Measurements from ENCODE around the gene SH3PXD2A. TPM values are rescaled to one million over a fixed set of nuclear protein-coding genes. Genes with fewer than 3 reads are reported as not detected.

The SH3PXD2A gene
- total and polyA plus RNA-seq, 9 of the 15 experiments (the other 6 are each of a cell fraction or from before 2014, with no cell fraction given) = 0.41 to 9.3 (median 2.5) TPM

DNA sequence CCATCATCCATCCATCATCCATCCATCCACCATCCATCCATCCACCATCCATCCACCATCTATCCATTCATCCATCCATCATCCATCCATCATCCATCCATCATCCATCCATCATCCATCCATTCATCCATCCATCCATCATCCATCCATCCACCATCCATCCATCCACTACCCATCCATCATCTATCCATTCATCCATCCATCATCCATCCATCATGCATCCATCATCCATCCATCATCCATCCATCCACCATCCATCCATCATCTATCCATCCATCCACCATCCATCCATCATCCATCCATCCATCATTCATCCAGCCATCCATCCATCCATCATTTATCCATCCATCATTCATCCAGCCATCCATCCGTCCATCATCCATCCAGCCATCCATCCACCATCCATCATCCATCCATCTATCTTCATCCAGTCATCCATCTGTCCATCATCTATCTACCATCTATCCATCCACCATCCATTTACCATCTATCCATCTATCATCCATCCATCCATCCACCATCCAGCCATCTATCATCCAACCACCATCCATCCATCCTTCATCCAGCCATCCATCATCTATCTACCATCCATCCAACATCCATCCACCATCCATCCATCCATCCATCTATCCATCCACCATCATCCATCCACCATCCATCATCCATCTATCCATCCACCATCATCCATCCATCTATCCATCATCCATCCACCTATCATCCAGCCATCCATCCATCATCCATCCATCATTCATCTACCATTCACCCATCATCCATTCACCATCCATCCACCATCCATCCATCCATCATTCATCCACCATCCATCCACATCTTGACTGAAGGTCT is 153.8 kb downstream of the SH3PXD2A start (continued):
- TF ChIP-seq, protein P1, sequence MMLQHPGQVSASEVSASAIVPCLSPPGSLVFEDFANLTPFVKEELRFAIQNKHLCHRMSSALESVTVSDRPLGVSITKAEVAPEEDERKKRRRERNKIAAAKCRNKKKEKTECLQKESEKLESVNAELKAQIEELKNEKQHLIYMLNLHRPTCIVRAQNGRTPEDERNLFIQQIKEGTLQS (IDR thresholded peaks at IDR 0.05) = no peak
- TF ChIP-seq, protein P1 (CRISPR knock-in tag; conservative IDR thresholded peaks at IDR 0.05) = no peak
- TF ChIP-seq MCM7 (IDR thresholded peaks at IDR 0.05) = no peak
- TF ChIP-seq, protein P2, sequence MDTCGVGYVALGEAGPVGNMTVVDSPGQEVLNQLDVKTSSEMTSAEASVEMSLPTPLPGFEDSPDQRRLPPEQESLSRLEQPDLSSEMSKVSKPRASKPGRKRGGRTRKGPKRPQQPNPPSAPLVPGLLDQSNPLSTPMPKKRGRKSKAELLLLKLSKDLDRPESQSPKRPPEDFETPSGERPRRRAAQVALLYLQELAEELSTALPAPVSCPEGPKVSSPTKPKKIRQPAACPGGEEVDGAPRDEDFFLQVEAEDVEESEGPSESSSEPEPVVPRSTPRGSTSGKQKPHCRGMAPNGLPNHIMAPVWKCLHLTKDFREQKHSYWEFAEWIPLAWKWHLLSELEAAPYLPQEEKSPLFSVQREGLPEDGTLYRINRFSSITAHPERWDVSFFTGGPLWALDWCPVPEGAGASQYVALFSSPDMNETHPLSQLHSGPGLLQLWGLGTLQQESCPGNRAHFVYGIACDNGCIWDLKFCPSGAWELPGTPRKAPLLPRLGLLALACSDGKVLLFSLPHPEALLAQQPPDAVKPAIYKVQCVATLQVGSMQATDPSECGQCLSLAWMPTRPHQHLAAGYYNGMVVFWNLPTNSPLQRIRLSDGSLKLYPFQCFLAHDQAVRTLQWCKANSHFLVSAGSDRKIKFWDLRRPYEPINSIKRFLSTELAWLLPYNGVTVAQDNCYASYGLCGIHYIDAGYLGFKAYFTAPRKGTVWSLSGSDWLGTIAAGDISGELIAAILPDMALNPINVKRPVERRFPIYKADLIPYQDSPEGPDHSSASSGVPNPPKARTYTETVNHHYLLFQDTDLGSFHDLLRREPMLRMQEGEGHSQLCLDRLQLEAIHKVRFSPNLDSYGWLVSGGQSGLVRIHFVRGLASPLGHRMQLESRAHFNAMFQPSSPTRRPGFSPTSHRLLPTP (IDR thresholded peaks at IDR 0.05; ENCODE audit: borderline replicate concordance, extremely low read depth, insufficient read length) = no peak
- no peak for TF ChIP-seq DPF2 (IDR thresholded peaks at IDR 0.05)
- peak; percentile 76 for TF ChIP-seq MEIS2 (IDR thresholded peaks at IDR 0.05; ENCODE audit: partially characterized antibody)
- TF ChIP-seq NONO (IDR thresholded peaks at IDR 0.05; ENCODE audit: low read depth in 2 of 2, low read length in 1 of 2) = no peak
- TF ChIP-seq ZNF12 (CRISPR knock-in tag; IDR thresholded peaks at IDR 0.05) = no peak
- TF ChIP-seq, protein P3, sequence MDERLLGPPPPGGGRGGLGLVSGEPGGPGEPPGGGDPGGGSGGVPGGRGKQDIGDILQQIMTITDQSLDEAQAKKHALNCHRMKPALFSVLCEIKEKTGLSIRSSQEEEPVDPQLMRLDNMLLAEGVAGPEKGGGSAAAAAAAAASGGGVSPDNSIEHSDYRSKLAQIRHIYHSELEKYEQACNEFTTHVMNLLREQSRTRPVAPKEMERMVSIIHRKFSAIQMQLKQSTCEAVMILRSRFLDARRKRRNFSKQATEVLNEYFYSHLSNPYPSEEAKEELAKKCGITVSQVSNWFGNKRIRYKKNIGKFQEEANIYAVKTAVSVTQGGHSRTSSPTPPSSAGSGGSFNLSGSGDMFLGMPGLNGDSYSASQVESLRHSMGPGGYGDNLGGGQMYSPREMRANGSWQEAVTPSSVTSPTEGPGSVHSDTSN (CRISPR knock-in tag; IDR thresholded peaks at IDR 0.05; ENCODE audit: low read depth) = no peak
- TF ChIP-seq, protein P3 (tag; conservative IDR thresholded peaks at IDR 0.05; ENCODE audit: low read depth) = peak; percentile 89
- no peak for TF ChIP-seq ZFPM2 (CRISPR knock-in tag; IDR thresholded peaks at IDR 0.05)
- TF ChIP-seq GTF2A2 (tag; IDR thresholded peaks at IDR 0.05) = no peak
- no peak for TF ChIP-seq CBX1 (IDR thresholded peaks at IDR 0.05; ENCODE audit: low read depth)
- no peak for TF ChIP-seq ZNF197 (CRISPR knock-in tag; IDR thresholded peaks at IDR 0.05; ENCODE audit: low read depth)
- no peak for TF ChIP-seq ZNF551 (CRISPR knock-in tag; IDR thresholded peaks at IDR 0.05)
- TF ChIP-seq, protein P4, sequence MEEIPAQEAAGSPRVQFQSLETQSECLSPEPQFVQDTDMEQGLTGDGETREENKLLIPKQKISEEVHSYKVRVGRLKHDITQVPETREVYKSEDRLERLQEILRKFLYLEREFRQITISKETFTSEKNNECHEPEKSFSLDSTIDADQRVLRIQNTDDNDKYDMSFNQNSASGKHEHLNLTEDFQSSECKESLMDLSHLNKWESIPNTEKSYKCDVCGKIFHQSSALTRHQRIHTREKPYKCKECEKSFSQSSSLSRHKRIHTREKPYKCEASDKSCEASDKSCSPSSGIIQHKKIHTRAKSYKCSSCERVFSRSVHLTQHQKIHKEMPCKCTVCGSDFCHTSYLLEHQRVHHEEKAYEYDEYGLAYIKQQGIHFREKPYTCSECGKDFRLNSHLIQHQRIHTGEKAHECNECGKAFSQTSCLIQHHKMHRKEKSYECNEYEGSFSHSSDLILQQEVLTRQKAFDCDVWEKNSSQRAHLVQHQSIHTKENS (CRISPR knock-in tag; IDR thresholded peaks at IDR 0.05) = no peak
- TF ChIP-seq ASH1L (IDR thresholded peaks at IDR 0.05; ENCODE audit: borderline replicate concordance, low read depth, partially characterized antibody) = no peak
- TF ChIP-seq TEAD4 (IDR thresholded peaks at IDR 0.05; ENCODE audit: low read length) = no peak
- TF ChIP-seq TEAD4 (CRISPR knock-in tag; IDR thresholded peaks at IDR 0.05; ENCODE audit: borderline replicate concordance) = no peak
- TF ChIP-seq L3MBTL2 (IDR thresholded peaks at IDR 0.05) = no peak
- TF ChIP-seq BRCA1 (IDR thresholded peaks at IDR 0.05) = no peak
- no peak for TF ChIP-seq BRCA1 (CRISPR knock-in tag; IDR thresholded peaks at IDR 0.05)

Measured in K562 (cell line).